AG10803 (cell line): Measurements from ENCODE around the gene F8.
A peak's percentile ranks its signal among the peaks of the same experiment; 100 is the strongest.
"Not testable (repeated sequence)": the region's sequence is repeated elsewhere in the genome, so short reads cannot be mapped to it uniquely, and the experiment has no call there.

Experiments used
- DNase-seq: peaks from one replicate; pipeline ENCODE4 v3.0.0; 2010; ENCODE audit warnings: low read depth
- H3K4me3 ChIP-seq: 2 replicates; pipeline ENCODE4 v1.5.1; 2011; ENCODE audit warnings: mild to moderate bottlenecking, low read length, control low read depth
- TF ChIP-seq, protein P1 (sequence below): conservative IDR thresholded peaks from 2 replicates; pipeline ENCODE4 v1.5.1; 2011; ENCODE audit warnings: mild to moderate bottlenecking, low read length, control low read depth, inconsistent platforms

Gene F8

DNA sequence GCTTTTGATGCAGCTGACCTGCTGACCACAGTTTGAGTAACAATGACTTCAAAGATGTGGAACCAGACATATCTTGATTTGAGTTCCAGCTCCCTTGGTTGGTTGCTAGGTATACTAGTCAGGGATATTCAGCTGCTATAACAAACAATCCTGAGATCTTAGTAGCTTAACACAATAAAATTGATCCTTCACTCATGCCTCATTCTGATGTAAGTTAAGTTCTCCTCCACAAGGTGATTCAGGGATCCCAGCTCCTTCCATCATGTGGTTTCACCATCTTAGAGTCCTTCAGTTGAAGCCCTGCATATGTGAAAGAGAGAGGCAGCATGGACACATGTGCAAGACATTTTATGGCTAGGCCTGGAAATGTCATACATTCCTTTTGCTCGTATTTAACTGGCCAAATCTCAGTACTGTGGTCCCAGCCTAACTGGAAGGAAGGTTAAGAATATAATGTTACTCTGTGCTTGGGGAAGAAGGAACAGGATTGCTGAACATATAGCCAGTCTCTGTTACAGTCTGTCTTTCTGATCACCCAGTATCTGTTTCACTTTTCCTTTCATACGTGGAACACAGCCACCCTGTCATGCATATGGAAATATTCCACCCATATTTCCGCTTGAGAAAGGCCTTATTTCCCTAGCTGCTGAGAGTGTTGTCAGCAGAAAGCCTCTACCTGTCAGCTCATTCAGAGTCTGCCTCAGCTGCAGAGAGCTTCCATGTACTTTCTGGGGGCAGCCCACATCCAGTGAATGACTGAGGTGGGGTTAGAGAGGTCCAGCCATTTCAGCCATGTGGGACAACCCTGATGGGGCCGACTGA, 195.1 kb downstream of the F8 start:
- TF ChIP-seq, protein P1, sequence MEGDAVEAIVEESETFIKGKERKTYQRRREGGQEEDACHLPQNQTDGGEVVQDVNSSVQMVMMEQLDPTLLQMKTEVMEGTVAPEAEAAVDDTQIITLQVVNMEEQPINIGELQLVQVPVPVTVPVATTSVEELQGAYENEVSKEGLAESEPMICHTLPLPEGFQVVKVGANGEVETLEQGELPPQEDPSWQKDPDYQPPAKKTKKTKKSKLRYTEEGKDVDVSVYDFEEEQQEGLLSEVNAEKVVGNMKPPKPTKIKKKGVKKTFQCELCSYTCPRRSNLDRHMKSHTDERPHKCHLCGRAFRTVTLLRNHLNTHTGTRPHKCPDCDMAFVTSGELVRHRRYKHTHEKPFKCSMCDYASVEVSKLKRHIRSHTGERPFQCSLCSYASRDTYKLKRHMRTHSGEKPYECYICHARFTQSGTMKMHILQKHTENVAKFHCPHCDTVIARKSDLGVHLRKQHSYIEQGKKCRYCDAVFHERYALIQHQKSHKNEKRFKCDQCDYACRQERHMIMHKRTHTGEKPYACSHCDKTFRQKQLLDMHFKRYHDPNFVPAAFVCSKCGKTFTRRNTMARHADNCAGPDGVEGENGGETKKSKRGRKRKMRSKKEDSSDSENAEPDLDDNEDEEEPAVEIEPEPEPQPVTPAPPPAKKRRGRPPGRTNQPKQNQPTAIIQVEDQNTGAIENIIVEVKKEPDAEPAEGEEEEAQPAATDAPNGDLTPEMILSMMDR, result no peak
- peak; percentile 5 for DNase-seq
- H3K4me3 ChIP-seq, result no peak overlapping the region

DNA sequence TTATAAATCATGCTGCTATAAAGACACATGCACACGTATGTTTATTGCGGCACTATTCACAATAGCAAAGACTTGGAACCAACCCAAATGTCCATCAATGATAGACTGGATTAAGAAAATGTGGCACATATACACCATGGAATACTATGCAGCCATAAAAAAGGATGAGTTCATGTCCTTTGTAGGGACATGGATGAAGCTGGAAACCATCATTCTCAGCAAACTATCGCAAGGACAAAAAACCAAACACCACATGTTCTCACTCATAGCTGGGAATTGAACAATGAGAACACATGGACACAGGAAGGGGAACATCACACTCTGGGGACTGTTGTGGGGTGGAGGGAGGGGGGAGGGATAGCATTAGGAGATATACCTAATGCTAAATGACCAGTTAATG, 196.9 kb downstream of the F8 start:
- DNase-seq, H3K4me3 ChIP-seq: not testable (repeated sequence)

DNA sequence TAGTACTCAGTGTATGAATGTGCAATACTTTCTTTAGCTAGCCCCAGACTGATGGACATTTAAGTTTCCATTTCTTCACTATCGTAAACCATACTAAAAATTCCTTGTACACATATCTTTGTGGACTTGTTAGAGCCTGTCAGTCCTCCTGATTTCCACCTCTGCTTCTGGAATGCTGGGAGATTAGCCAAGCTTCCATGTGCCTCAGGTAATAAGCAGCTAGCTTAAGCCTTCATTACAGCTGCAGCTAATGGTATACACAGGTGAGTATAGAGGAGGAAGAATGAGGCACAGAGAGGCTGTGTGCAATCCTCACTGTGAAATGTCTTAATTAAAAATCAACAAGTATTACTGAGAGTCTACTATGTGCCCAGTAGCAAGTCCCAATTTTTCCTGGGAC, 197.9 kb downstream of the F8 start:
- no peak for DNase-seq
- TF ChIP-seq, protein P1, result no peak
- H3K4me3 ChIP-seq, result no peak overlapping the region

DNA sequence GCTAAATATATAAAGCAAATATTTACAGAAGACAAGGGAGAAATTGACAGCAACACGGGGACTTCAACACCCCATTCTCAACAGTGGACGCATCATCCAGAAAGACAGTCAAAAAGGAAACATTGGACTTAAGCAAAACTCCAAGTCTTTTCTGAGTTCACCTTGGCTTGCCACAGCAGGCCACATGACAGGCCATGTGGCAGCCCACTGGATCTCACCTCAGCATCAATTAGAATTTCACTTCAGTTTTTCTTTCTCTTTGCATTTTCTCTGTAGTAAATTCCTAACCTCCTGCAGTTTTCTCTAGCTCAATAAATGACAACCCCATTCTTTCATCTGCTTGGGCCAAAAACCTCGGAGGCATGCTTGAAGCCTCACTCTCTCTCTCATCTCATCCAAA, 200.5 kb downstream of the F8 start:
- TF ChIP-seq, protein P1, result no peak
- DNase-seq, result no peak
- no peak overlapping the region for H3K4me3 ChIP-seq

- no peak overlapping the region for H3K4me3 ChIP-seq
- TF ChIP-seq, protein P1, result no peak
- DNase-seq, result no peak
Measured at GRCh38 chrX:154821523-154821922, 201.0 kb downstream of the F8 start.

- TF ChIP-seq, protein P1, result no peak
- DNase-seq, result no peak
- no peak overlapping the region for H3K4me3 ChIP-seq
Measured at GRCh38 chrX:154819771-154820341, 202.7 kb downstream of the F8 start.

- no peak overlapping the region for H3K4me3 ChIP-seq
- TF ChIP-seq, protein P1, result no peak
- no peak for DNase-seq
Measured at GRCh38 chrX:154818916-154819770, 203.4 kb downstream of the F8 start.

DNA sequence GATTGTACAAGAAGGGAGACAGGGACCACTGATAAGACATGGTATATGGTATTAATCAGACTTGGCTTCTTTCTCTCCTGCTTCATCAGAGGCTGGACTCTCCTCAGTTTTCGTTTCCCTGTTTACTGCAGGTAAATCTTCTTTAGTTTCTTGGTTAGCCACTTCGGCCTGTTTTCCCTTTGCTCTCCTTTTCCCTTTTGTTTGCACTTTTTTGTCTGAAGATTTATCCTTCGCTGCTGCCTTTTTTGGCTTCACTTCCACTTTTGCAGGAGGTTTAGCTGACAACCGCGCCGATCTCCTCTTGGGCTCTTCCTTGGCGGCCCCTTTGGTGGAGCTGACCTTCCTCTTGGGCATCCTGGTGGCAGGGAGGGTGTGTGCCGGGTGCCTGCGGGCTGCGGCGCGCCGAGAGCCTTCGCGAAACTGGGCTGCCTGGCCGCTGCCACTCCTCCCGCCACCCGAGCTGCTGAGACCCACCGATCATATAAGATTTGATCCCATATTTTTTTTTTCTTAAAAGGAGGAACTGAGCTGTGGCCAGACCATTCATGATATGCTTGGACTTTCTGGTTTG, 205.4 kb downstream of the F8 start:
- not testable (repeated sequence) for H3K4me3 ChIP-seq, DNase-seq

DNA sequence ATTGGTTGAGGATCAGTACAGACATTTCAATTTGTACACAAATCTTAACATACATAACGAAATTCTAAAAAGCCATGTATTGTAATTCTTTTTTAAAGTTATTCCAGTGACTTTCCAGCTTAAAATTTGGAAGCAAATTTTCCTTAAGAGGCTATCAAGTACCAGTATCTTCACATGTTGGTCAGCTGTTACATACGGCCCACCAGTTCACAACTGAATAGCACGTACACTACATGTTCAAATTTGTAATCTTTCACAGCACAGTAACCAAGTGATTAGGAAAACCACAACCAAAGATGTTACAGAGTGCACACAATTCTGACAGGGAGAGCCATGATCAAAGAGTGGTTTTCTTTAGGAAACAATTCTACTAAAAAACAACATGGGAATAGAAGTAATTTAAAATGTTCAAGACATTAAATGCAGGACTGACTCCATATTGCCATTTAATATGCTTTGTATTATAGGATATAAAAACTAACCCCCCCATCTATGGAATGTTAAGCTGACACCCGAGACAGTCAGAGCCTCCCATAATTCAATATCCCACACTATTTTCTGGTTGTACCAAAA, 206.1 kb downstream of the F8 start:
- not testable (repeated sequence) for H3K4me3 ChIP-seq, DNase-seq
